ENCODE measurements around the gene RGS18.

GRCh38 chr1:192224396-192224795, 66.1 kb downstream of the RGS18 start:
- TF ChIP-seq MAX (CRISPR knock-in tag; IDR thresholded peaks at IDR 0.05) (no peak), ADNP (tag; IDR thresholded peaks at IDR 0.05) (no peak), CREM (IDR thresholded peaks at IDR 0.05; ENCODE audit: low read depth) (no peak), RFX5 (IDR thresholded peaks at IDR 0.05; ENCODE audit: low read depth, low read length) (no peak), MED1 (CRISPR knock-in tag; IDR thresholded peaks at IDR 0.05; ENCODE audit: borderline replicate concordance) (no peak), ZBTB33 (CRISPR knock-in tag; IDR thresholded peaks at IDR 0.05) (no peak), CTCF (IDR thresholded peaks at IDR 0.05 in 2 of 3, conservative IDR thresholded peaks at IDR 0.05 in 1 of 3; ENCODE audit: insufficient read depth in 2 of 3, low read depth in 1 of 3, low read length in 3 of 3) (no peak), ZNF445 (CRISPR knock-in tag; IDR thresholded peaks at IDR 0.05; ENCODE audit: low read depth) (no peak), ATF2 (CRISPR knock-in tag; IDR thresholded peaks at IDR 0.05) (no peak), JUND (IDR thresholded peaks at IDR 0.05; ENCODE audit: borderline replicate concordance, low read depth, low read length) (no peak), JUND (tag; IDR thresholded peaks at IDR 0.05; ENCODE audit: borderline replicate concordance, low read depth, low read length) (no peak), SRF (CRISPR knock-in tag; IDR thresholded peaks at IDR 0.05) (no peak), KLF1 (tag; IDR thresholded peaks at IDR 0.05) (no peak), ZBTB11 (CRISPR knock-in tag; IDR thresholded peaks at IDR 0.05) (no peak)
